BLaER1 treated with 17β-estradiol and CSF1 and Interleukin-3, amounts not matched to agents 10 nM and 100 nM (cell line): Measurements from ENCODE around the gene ASAH2.

Experiments
- H3K27ac ChIP-seq, 11 experiments: shearing (Covaris generic); formaldehyde crosslinking; 2 replicates each; pipeline ENCODE4 v1.8.1; 2022
- H3K27me3 ChIP-seq, 11 experiments: shearing (Covaris generic); formaldehyde crosslinking; 2 replicates each; pipeline ENCODE4 v1.8.1; 2022
- H3K36me3 ChIP-seq, 11 experiments: shearing (Covaris generic); formaldehyde crosslinking; 2 replicates each; pipeline ENCODE4 v1.8.1; 2022
- H3K4me1 ChIP-seq, 10 experiments: shearing (Covaris generic); formaldehyde crosslinking; 2 replicates each; pipeline ENCODE4 v1.8.1; 2022
- H3K4me2 ChIP-seq, 11 experiments: shearing (Covaris generic); formaldehyde crosslinking; 2 replicates each; pipeline ENCODE4 v1.8.1; 2022
- H3K4me3 ChIP-seq, 10 experiments: shearing (Covaris generic); formaldehyde crosslinking; 2 replicates each; pipeline ENCODE4 v1.8.1; 2022
- H3K9ac ChIP-seq, 11 experiments: shearing (Covaris generic); formaldehyde crosslinking; 2 replicates each; pipeline ENCODE4 v1.8.1; 2022
- H3K9me3 ChIP-seq, 11 experiments: shearing (Covaris generic); formaldehyde crosslinking; replicated peaks in 1 of 11; 2 replicates each; pipeline ENCODE4 v1.8.1; 2022
- H4K20me1 ChIP-seq, 11 experiments: shearing (Covaris generic); formaldehyde crosslinking; 2 replicates each; pipeline ENCODE4 v1.8.1; 2022
- Cebpa-rat ChIP-seq, 11 experiments: shearing (Covaris generic); IDR thresholded peaks; 2 replicates each; pipeline ENCODE4 v1.8.1; 2022

The ASAH2 gene

DNA sequence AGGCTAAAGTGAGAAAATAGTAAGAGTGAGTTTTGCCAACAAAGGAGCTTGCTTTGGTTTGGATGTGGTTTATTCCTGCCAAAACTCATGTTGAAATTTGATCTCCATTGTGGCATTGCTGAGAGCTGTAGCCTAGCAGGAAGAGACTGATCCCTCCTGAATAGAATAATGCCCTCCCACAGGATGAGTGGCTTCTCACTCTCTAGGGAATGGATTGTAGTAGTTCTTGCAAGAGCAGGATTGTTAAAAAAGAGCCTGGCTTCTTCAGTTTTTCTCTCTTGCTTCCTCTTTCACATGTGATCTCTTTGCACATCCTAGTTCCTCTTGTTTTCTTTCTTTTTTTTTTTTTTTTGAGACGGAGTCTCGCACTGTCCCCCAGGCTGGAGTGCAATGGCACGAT is 34.4 kb downstream of the ASAH2 start:
- no peaks in the 10 kb centered on the region for H3K27me3 ChIP-seq
- H3K9me3 ChIP-seq, result peaks cover 0 to 9% (median 5%) of the 10 kb centered on the region in 11 experiments; a peak in 8 of 22 replicates
- H3K4me1 ChIP-seq, result peaks cover 11 to 17% (median 13%) of the 10 kb centered on the region in 10 experiments
- H4K20me1 ChIP-seq, result no peaks in the 10 kb centered on the region
- H3K9ac ChIP-seq, result peak overlapping the region in 4 of 11 experiments; percentile 27 to 53 (median 38); a peak in 7 of 22 replicates
- H3K27ac ChIP-seq, result peak overlapping the region in 10 of 11 experiments; percentile 1 to 79 (median 66); a peak in 16 of 22 replicates
- no peaks in the 10 kb centered on the region for H3K36me3 ChIP-seq
- H3K4me2 ChIP-seq, result peak overlapping the region; percentile 44 to 76 (median 69)
- no peak overlapping the region for H3K4me3 ChIP-seq
- peak in 3 of 11 experiments; percentile 27 to 60 (median 45); a peak in 3 of 22 replicates for TF ChIP-seq Cebpa-rat (IDR thresholded peaks at IDR 0.05)

DNA sequence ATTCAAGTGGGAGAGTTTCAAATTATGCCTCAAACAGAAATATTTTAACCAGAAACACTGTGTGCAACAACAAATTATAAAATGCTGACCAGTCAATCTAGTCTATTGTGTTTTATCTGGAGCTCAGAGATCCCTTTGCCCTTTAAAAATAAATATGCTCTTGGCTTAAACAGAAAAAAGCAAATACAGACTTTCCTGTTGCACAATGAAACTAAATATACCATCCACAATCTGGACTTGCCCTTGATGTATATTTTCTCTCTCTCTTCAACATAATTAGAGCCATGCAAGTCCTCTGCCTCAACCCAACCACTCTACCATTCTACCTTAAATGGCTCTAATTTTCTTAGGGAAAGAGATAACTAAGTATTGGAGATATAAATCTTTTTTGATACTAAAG is 34.9 kb downstream of the ASAH2 start:
- Histone ChIP-seq H3K4me2 (peak overlapping the region; percentile 44 to 76 (median 69)), H3K4me1 (peaks cover 11 to 17% (median 13%) of the 10 kb centered on the region in 10 experiments), H3K27ac (peak overlapping the region in 10 of 11 experiments; percentile 1 to 79 (median 66); a peak in 16 of 22 replicates), H3K4me3 (no peak overlapping the region), H3K27me3 (no peaks in the 10 kb centered on the region), H3K36me3 (no peaks in the 10 kb centered on the region), H4K20me1 (no peaks in the 10 kb centered on the region), H3K9me3 (peaks cover 0 to 13% (median 6%) of the 10 kb centered on the region in 11 experiments; a peak in 8 of 22 replicates), H3K9ac (peak overlapping the region in 4 of 11 experiments; percentile 27 to 53 (median 38); a peak in 6 of 22 replicates)
- no peak for TF ChIP-seq Cebpa-rat (IDR thresholded peaks at IDR 0.05)

DNA sequence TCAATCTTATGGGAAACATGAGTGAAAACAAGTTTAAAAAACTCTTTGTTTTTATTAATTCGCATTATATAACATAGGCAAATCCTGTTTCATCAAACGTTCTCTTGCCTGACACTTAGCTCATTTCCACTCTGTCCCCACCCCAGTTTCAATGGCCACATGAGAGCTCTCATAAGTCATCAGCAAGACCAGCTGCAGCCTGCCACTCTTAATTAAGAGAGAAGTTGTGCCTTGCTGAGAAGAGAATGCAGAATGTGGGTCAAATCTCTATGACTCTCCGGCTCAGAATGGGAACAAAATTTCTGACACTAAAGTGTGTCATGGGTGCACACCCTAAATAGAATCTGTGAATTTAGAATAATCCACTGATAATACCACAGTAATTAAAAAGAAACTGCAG is 39.6 kb downstream of the ASAH2 start:
- H3K27ac ChIP-seq, result no peak overlapping the region
- H3K9ac ChIP-seq, result no peak overlapping the region
- no peaks in the 10 kb centered on the region for H3K36me3 ChIP-seq
- no peaks in the 10 kb centered on the region for H4K20me1 ChIP-seq
- peaks cover 0 to 17% (median 6%) of the 10 kb centered on the region in 11 experiments; a peak in 8 of 22 replicates for H3K9me3 ChIP-seq
- H3K4me3 ChIP-seq, result no peak overlapping the region
- peaks cover 4 to 6% (median 5%) of the 10 kb centered on the region in 10 experiments for H3K4me1 ChIP-seq
- TF ChIP-seq Cebpa-rat (IDR thresholded peaks at IDR 0.05), result no peak
- H3K27me3 ChIP-seq, result no peaks in the 10 kb centered on the region
- no peak overlapping the region for H3K4me2 ChIP-seq

DNA sequence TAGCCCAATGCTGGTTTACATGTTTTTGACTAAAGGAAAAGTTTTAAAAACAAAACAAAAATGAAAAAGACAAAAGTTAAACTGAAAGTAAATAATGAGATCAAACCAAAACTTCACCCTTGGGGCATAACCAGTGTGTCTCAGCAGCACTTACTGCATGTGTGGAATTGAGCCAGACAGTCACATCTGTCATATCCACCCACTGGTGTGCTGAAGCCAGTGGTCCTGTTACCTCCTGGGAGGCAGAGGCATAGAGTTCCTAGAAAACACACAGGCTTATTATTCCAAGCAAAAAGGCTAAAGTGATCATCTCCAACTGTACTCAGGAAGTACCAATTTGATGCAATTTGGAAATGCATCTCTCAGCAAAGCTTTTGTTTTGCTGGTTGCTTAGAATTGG is 40.4 kb downstream of the ASAH2 start:
- H3K36me3 ChIP-seq, result no peaks in the 10 kb centered on the region
- no peak overlapping the region for H3K4me3 ChIP-seq
- H3K27ac ChIP-seq, result no peak overlapping the region
- H3K4me1 ChIP-seq, result no peaks in the 10 kb centered on the region
- TF ChIP-seq Cebpa-rat (IDR thresholded peaks at IDR 0.05), result no peak
- no peaks in the 10 kb centered on the region for H4K20me1 ChIP-seq
- H3K4me2 ChIP-seq, result no peak overlapping the region
- H3K27me3 ChIP-seq, result no peaks in the 10 kb centered on the region
- peaks cover 0 to 17% (median 6%) of the 10 kb centered on the region in 11 experiments; a peak in 8 of 22 replicates for H3K9me3 ChIP-seq
- no peak overlapping the region for H3K9ac ChIP-seq
